Esophagus muscularis mucosa (tissue), 4 donors: ENCODE measurements around the gene RAI1. TPM values are rescaled to one million over a fixed set of nuclear protein-coding genes. Genes with fewer than 3 reads are reported as not detected.

Experiments
- DNase-seq: peaks from one replicate; pipeline ENCODE4 v3.0.0-alpha.2; 2017; ENCODE audit errors: extremely low spot score
- H3K27ac ChIP-seq, 4 donors: fragments of 200-600 bp; sonication (generic); replicated peaks in 1 of 4; 1 replicate in 3 of 4; 2 replicates in 1 of 4; pipeline ENCODE4 v1.5.1; 2016 to 2019; ENCODE audit warnings: mild to moderate bottlenecking in 1 of 4
- H3K27me3 ChIP-seq, 4 donors: fragments of 200-600 bp; sonication (generic); one replicate each; pipeline versions ENCODE4 v1.5.1 to v1.6.0; 2016 to 2019
- H3K36me3 ChIP-seq, 4 donors: fragments of 200-600 bp; sonication (generic); one replicate each; pipeline ENCODE4 v1.5.1; 2016 to 2019
- H3K4me1 ChIP-seq, 4 donors: fragments of 200-600 bp; sonication (generic); one replicate each; pipeline ENCODE4 v1.5.1; 2016 to 2019
- H3K4me3 ChIP-seq, 4 donors: fragments of 200-600 bp; sonication (generic); 1 replicate in 2 of 4; 2 replicates in 2 of 4; pipeline ENCODE4 v1.5.1; 2016 to 2019; ENCODE audit warnings: mild to moderate bottlenecking in 4 of 4, moderate library complexity in 1 of 4
- H3K9me3 ChIP-seq, 4 donors: fragments of 200-600 bp; sonication (generic); 1 replicate in 3 of 4; 2 replicates in 1 of 4; pipeline ENCODE4 v1.5.1; 2016 to 2019
- CTCF ChIP-seq, 3 experiments: fragments of 200-600 bp in 2 of 3; fragments of 450-650 bp in 1 of 3; sonication (generic) in 2 of 3; IDR thresholded peaks; one replicate each; pipeline ENCODE4 v1.5.1; 2017 to 2019; ENCODE audit warnings: antibody characterized with exemption in 3 of 3, mild to moderate bottlenecking in 2 of 3, moderate library complexity in 1 of 3
- EP300 ChIP-seq: sonication (generic); formaldehyde crosslinking; IDR thresholded peaks from one replicate; pipeline ENCODE4 v1.6.1; 2017; ENCODE audit warnings: antibody characterized with exemption
- POLR2A ChIP-seq: fragments of 450-650 bp; IDR thresholded peaks from one replicate; pipeline ENCODE4 v1.6.1; 2017; ENCODE audit warnings: antibody characterized with exemption, moderate library complexity, mild to moderate bottlenecking, low read depth
- POLR2AphosphoS5 ChIP-seq, 2 donors: sonication (generic); formaldehyde crosslinking; IDR thresholded peaks; one replicate each; pipeline ENCODE4 v1.6.1; 2017; ENCODE audit warnings: antibody characterized with exemption in 2 of 2
- WGBS: methylation state at CpG from one replicate; pipeline ENCODE4 v1.1.5; 2018; 5-methylcytosine and 5-hydroxymethylcytosine counted together
- intact Hi-C: fragments of 100-400 bp; cut with DNase I; formaldehyde crosslinking; loops from one replicate; pipeline ENCODE4 v1.15.1; 2023
- total RNA-seq, 4 donors: library from RNA; depleted of rRNA; stranded (reverse); fragments of >200 nt; gene quantifications; one replicate each; pipeline versions ENCODE4 v1.1.0 to v1.2.1, GENCODE V29; 2016

The RAI1 gene
- total RNA-seq, 4 donors from 2014 or later, result 18.7 to 41.3 (median 28.3) TPM

GRCh38 chr17:17701658-17702057 is 20.4 kb downstream of the RAI1 start:
- TF ChIP-seq POLR2AphosphoS5 (IDR thresholded peaks at IDR 0.05), result no peak
- no peak for TF ChIP-seq POLR2A
- no peak for TF ChIP-seq EP300
- TF ChIP-seq CTCF (IDR thresholded peaks at IDR 0.05), result no peak
- H3K4me3 ChIP-seq, result no peak overlapping the region
- DNase-seq, result no peak
- H3K9me3 ChIP-seq, result no peaks in the 10 kb centered on the region
- H3K27me3 ChIP-seq, result no peaks in the 10 kb centered on the region
- intact Hi-C loops, result no loop called here
- no peaks in the 10 kb centered on the region for H3K36me3 ChIP-seq
- WGBS, result 84% methylated on average over 5 of the region's 5 CpGs
- H3K4me1 ChIP-seq, result peaks cover 72 to 90% (median 84%) of the 10 kb centered on the region in 4 donors
- peak overlapping the region; percentile 44 to 98 (median 96) for H3K27ac ChIP-seq

GRCh38 chr17:17702449-17703139 is 21.3 kb downstream of the RAI1 start:
- Histone ChIP-seq H3K27ac (peak overlapping the region; percentile 44 to 98 (median 96)), H3K4me3 (no peak overlapping the region), H3K27me3 (no peaks in the 10 kb centered on the region), H3K9me3 (no peaks in the 10 kb centered on the region), H3K4me1 (peaks cover 66 to 89% (median 80%) of the 10 kb centered on the region in 4 donors), H3K36me3 (no peaks in the 10 kb centered on the region)
- TF ChIP-seq EP300, result no peak
- peak in 1 of 2 donors; percentile 12 for TF ChIP-seq POLR2AphosphoS5 (IDR thresholded peaks at IDR 0.05)
- TF ChIP-seq POLR2A, result no peak
- no peak for TF ChIP-seq CTCF (IDR thresholded peaks at IDR 0.05)
- DNase-seq, result no peak
- WGBS, result 68% methylated on average over 9 of the region's 10 CpGs
- intact Hi-C loops, result no loop called here

DNA sequence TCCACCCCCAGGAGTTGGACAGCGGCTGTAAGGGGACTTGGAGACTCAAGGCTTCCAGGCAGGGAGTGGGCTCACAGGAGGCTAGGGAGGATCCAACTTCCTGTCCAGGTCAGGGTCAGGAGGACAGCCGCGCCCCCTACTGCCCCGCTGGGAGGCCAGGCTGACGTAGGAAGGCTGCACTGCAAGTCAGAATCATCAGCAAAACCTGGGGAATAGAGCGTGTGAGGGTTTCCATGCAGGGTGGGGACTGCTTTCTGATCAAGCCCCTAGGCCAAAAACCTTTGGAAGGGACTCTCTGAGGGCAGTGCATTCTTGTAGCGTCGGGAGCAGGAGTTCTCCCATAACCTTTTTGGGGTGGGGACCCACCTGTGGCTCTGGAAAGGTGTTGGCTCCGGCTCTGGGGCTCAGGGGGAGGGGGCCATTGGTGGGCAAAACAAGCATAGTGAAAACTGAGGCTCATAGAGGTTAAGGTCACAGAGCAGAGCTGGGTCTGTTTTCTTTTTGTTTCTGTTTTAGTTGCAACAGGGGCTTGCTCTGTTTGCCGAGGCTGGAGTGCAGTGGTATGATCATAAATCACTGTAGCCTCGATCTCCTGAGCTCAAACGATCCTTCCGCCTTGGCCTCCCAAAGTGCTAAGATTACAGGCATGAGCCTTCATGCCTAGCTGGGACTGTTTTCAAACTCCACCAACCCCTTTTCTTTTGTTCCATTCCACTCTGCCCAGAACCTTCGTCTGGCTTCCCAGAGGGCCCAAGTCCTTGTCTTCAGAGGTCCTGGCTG is 22.1 kb downstream of the RAI1 start:
- no peak for DNase-seq
- WGBS, result 71% methylated on average over 14 of the region's 14 CpGs
- TF ChIP-seq POLR2A (no peak), POLR2AphosphoS5 (IDR thresholded peaks at IDR 0.05) (no peak), EP300 (no peak), CTCF (IDR thresholded peaks at IDR 0.05) (no peak)
- intact Hi-C loops, result no loop called here
- no peaks in the 10 kb centered on the region for H3K9me3 ChIP-seq
- peak overlapping the region; percentile 20 to 98 (median 96) for H3K27ac ChIP-seq
- H3K36me3 ChIP-seq, result no peaks in the 10 kb centered on the region
- H3K4me3 ChIP-seq, result no peak overlapping the region
- H3K27me3 ChIP-seq, result no peaks in the 10 kb centered on the region
- peaks cover 59 to 82% (median 77%) of the 10 kb centered on the region in 4 donors for H3K4me1 ChIP-seq

- Histone ChIP-seq H3K4me3 (no peak overlapping the region), H3K36me3 (no peaks in the 10 kb centered on the region), H3K4me1 (peaks cover 48 to 81% (median 77%) of the 10 kb centered on the region in 4 donors), H3K9me3 (no peaks in the 10 kb centered on the region), H3K27ac (no peak overlapping the region), H3K27me3 (no peaks in the 10 kb centered on the region)
- no peak for DNase-seq
- 97% methylated on average over 2 of the region's 2 CpGs for whole genome bisulfite sequencing
- intact Hi-C loops, result no loop called here
- no peak for TF ChIP-seq POLR2AphosphoS5 (IDR thresholded peaks at IDR 0.05)
- no peak for TF ChIP-seq EP300
- no peak for TF ChIP-seq CTCF (IDR thresholded peaks at IDR 0.05)
- TF ChIP-seq POLR2A, result no peak
Observed at GRCh38 chr17:17704931-17705330, 23.7 kb downstream of the RAI1 start.
